ENCODE measurements around the gene F2.

F2 gene

DNA sequence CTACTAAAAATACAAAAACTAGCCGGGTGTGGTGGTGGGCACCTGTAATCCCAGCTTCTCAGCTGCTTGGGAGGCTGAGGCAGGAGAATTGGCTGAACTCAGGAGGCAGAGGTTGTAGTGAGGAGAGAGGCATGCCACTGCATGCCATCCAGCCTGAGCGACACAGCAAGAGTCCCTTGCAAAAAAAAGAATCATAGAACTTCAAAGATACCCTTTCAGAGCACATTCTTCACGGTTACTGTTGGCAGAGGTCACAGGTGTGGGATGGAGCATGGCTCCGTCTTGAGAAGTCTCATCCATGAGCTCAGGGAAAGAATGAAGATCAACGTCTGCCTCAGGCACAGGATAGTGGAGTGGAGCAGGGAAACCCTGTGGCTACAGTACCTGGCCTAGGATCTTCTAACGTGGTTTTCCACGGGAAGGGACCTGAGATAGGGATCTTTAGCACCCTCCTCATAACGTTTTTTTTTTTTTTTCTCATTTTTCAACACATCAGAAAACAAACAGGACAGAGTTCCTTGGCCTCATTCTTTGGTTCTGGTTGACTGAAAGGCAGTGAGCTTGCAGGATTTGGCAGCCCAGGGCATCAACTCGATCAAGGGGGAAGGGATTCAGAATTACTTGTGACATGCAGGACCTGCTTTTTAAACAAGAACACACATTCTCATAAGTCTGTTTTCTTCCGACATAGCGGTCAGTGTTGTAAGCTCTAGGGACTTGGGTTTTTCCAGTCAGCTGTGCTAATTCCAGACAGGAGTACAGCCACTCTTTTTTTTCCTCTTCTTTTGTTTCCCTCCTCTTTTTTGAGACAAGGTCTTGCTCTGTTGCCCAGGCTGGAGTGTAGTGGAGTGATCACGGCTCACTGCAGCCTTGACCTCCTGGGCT lies 22.8 kb downstream of the F2 start:
- Histone ChIP-seq H3K9ac (ENCODE audit: low read length) (no peak overlapping the region), H3K36me3 (ENCODE audit: control insufficient read depth, insufficient read depth, low read length) (peaks cover 13% of the 10 kb centered on the region), H3K4me3 (ENCODE audit: low read length) (no peak overlapping the region), H3K27ac (ENCODE audit: low read depth, low read length) (no peak overlapping the region), H3K4me1 (ENCODE audit: control insufficient read depth, insufficient read depth, low read length) (no peaks in the 10 kb centered on the region), H3K27me3 (ENCODE audit: control insufficient read depth, insufficient read depth, low read length) (no peaks in the 10 kb centered on the region)

DNA sequence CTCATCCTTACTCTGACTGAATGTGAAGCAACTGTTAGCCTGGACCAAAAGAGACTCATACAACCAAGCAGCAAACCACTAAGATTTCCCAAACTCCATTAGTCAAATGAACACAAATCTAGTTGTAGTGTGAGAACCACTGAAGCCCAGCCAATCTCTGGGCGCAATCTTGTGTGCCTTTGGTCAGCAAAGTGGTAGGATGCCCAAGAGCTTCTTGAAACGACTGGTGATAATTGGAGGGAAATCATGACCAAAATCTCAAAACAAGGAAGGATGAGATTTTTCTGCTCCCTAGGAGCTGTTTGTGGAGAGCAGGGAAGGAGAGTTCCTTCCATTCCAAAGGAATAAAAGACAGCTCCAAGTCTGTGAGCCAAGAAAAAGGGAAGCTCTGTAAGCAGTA lies 24.0 kb downstream of the F2 start:
- Histone ChIP-seq H3K4me3 (ENCODE audit: low read length) (no peak overlapping the region), H3K27ac (ENCODE audit: low read depth, low read length) (no peak overlapping the region), H3K9ac (ENCODE audit: low read length) (no peak overlapping the region), H3K27me3 (ENCODE audit: control insufficient read depth, insufficient read depth, low read length) (no peaks in the 10 kb centered on the region), H3K36me3 (ENCODE audit: control insufficient read depth, insufficient read depth, low read length) (peaks cover 16% of the 10 kb centered on the region), H3K4me1 (ENCODE audit: control insufficient read depth, insufficient read depth, low read length) (no peaks in the 10 kb centered on the region)

DNA sequence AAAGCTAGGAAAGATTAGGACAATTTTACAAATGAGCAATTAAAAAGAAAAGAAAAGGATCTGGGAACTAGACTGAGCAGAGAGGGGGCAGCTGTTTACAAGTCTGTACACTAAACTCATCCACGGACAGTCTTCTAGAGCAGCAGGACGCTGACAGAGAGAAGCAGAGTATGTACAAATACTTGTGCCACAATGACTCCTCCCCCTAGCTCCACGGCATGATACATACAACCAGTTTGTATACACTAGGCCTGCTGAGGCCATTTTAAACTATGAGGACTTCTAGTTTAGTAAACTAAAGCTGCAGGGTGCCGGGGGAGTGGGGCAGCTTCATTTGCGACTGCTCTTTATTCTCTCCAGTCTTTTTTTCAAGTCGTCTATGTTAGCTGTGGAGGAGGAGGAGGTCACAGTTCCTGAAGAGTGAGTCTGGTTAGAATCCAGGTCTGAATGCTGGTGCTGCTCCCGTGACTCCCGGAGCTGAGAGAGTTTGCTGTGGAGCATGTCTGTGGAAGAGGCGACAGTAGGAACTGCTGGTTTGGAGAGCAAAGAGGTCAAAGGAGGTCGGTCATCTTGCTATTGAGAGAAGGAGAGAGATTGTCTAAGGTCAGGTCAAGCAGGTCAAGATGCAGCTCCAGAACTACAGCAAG lies 24.8 kb downstream of the F2 start:
- no peak overlapping the region for H3K4me3 ChIP-seq (ENCODE audit: low read length)
- H3K4me1 ChIP-seq (ENCODE audit: control insufficient read depth, insufficient read depth, low read length), result no peaks in the 10 kb centered on the region
- no peak overlapping the region for H3K27ac ChIP-seq (ENCODE audit: low read depth, low read length)
- H3K36me3 ChIP-seq (ENCODE audit: control insufficient read depth, insufficient read depth, low read length), result peaks cover 16% of the 10 kb centered on the region
- no peaks in the 10 kb centered on the region for H3K27me3 ChIP-seq (ENCODE audit: control insufficient read depth, insufficient read depth, low read length)
- no peak overlapping the region for H3K9ac ChIP-seq (ENCODE audit: low read length)

DNA sequence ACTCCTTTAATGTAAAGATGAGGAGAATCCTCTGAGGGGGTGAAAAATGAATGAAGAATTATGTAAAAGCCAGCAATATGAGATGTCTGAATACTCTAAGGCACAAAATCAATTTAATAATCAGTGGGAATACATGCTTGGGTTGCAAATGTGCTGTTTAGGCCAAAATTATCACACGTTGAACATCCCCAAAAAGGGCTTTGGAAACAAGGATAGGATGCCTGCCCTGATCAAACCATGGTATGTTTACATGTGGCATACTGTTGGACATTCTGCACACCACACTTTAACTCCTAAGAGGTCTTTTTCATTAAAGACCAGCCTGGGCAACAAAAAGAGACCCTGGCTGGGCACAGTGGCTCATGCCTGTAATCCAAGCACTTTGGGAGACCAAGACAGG lies 26.3 kb downstream of the F2 start:
- Histone ChIP-seq H3K4me1 (ENCODE audit: control insufficient read depth, insufficient read depth, low read length) (no peaks in the 10 kb centered on the region), H3K27me3 (ENCODE audit: control insufficient read depth, insufficient read depth, low read length) (no peaks in the 10 kb centered on the region), H3K9ac (ENCODE audit: low read length) (no peak overlapping the region), H3K36me3 (ENCODE audit: control insufficient read depth, insufficient read depth, low read length) (peaks cover 21% of the 10 kb centered on the region), H3K4me3 (ENCODE audit: low read length) (no peak overlapping the region), H3K27ac (ENCODE audit: low read depth, low read length) (no peak overlapping the region)

DNA sequence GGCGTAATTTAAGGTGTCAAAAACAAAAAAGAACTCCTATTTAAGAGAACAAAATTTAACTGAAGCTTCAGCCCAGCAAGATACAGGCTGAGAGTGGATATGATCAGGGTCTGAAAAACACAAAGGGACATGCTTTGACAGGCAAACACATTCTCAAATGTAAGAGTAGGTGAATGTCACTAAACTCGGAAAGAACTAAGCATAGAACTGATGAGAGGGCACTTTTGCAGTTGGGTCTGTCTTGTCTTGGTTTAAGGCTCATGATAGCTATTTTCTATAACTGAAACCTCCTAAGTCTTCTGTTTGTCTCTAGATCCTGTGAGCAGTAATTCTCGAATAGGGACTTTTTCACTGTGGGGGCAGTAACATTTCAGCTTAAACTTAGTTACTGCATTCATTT lies 27.0 kb downstream of the F2 start:
- Histone ChIP-seq H3K36me3 (ENCODE audit: control insufficient read depth, insufficient read depth, low read length) (peaks cover 26% of the 10 kb centered on the region), H3K4me3 (ENCODE audit: low read length) (no peak overlapping the region), H3K9ac (ENCODE audit: low read length) (no peak overlapping the region), H3K4me1 (ENCODE audit: control insufficient read depth, insufficient read depth, low read length) (no peaks in the 10 kb centered on the region), H3K27ac (ENCODE audit: low read depth, low read length) (no peak overlapping the region), H3K27me3 (ENCODE audit: control insufficient read depth, insufficient read depth, low read length) (no peaks in the 10 kb centered on the region)

DNA sequence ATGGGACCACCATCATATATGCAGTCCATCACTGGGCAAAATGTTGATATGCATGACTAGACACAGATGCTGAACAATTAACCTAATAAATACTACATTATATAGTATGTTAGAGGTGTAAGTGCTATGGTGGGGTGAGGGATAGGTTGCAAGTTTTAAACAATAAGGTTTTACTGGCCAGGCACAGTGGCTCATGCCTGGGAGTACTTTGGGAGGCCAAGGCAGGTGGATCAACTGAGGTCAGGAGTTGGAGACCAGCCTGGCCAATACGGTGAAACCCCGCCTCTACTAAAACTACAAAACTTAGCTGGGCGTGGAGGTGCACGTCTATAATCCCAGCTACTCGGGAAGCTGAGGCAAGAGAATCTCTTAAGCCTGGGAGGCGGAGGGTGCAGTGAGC lies 28.1 kb downstream of the F2 start:
- H3K4me1 ChIP-seq (ENCODE audit: control insufficient read depth, insufficient read depth, low read length), result no peaks in the 10 kb centered on the region
- H3K27ac ChIP-seq (ENCODE audit: low read depth, low read length), result no peak overlapping the region
- H3K36me3 ChIP-seq (ENCODE audit: control insufficient read depth, insufficient read depth, low read length), result peaks cover 32% of the 10 kb centered on the region
- no peak overlapping the region for H3K4me3 ChIP-seq (ENCODE audit: low read length)
- no peaks in the 10 kb centered on the region for H3K27me3 ChIP-seq (ENCODE audit: control insufficient read depth, insufficient read depth, low read length)
- no peak overlapping the region for H3K9ac ChIP-seq (ENCODE audit: low read length)

DNA sequence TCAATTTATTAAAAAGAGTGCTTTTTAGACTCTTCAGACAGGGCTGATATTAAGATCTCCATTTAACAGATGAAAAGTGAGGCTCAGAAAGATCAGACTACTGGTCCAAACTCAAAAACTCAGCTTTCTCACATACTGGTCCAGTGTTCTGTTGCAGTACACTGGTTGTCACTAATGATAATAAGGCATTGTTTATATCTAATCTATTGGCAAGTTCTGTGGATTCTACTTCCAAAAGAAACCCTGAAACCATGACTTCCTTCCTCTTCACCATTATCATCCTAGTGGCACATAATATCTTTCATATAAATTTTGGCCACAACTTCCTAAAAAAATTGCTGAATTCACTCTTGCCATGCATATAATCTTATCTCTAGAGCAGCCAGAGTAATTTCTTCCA lies 36.9 kb downstream of the F2 start:
- Histone ChIP-seq H3K4me3 (ENCODE audit: low read length) (no peak overlapping the region), H3K4me1 (ENCODE audit: control insufficient read depth, insufficient read depth, low read length) (no peaks in the 10 kb centered on the region), H3K27ac (ENCODE audit: low read depth, low read length) (no peak overlapping the region), H3K27me3 (ENCODE audit: control insufficient read depth, insufficient read depth, low read length) (no peaks in the 10 kb centered on the region), H3K36me3 (ENCODE audit: control insufficient read depth, insufficient read depth, low read length) (peaks cover 38% of the 10 kb centered on the region), H3K9ac (ENCODE audit: low read length) (no peak overlapping the region)

DNA sequence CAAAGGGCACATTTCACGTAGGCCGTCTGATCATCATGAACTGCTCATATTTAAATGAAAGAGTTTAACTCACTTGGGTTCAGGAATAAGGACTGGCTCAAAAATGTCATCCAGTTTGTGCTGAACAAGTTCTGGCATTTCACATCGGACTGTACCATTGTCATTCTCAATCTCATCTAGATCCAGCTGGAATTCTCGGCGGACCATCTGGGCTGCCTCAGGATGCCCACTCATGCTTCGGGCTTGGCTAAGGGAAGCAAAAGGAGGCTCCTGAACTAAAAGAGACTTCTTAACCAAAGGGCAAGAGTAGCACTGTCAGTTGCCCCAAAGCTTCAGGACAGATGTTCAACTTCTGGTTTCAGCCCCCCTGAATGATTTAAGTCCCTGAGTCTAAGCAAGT lies 40.2 kb downstream of the F2 start:
- H3K4me1 ChIP-seq (ENCODE audit: control insufficient read depth, insufficient read depth, low read length), result no peaks in the 10 kb centered on the region
- no peak overlapping the region for H3K4me3 ChIP-seq (ENCODE audit: low read length)
- H3K27ac ChIP-seq (ENCODE audit: low read depth, low read length), result no peak overlapping the region
- H3K27me3 ChIP-seq (ENCODE audit: control insufficient read depth, insufficient read depth, low read length), result no peaks in the 10 kb centered on the region
- no peak overlapping the region for H3K9ac ChIP-seq (ENCODE audit: low read length)
- H3K36me3 ChIP-seq (ENCODE audit: control insufficient read depth, insufficient read depth, low read length), result peaks cover 41% of the 10 kb centered on the region

DNA sequence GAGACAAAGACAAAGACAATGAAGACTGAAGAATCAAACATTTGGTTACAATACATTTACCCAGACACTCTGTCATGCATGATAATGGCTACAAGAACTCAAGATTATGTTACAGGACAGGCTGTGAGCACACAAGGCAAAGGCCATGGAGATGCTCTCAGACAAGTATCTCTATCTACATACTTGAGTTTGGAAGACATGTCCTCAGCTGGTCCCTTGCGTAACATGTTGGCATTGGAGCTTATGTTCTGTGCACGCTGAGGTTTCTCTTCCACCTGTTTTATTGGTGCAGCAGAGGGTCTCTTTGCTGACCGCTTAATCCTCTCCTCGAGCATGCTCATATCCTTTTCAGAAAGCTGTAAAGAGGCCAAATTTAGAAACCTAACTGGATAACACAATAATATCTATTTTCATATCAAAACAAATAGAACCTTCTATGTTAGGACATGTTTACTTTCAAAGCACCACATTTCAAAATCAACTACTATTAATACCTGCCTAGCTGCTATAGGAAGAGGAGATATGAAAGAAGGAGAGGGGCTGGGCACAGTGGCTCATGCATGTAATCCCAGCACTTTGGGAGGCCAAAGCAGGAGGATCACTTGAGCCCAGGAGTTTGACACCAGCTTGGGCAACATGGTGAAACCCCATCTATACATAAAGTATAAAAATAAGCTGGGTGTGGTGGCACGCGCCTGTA lies 41.6 kb downstream of the F2 start:
- Histone ChIP-seq H3K4me1 (ENCODE audit: control insufficient read depth, insufficient read depth, low read length) (no peaks in the 10 kb centered on the region), H3K4me3 (ENCODE audit: low read length) (no peak overlapping the region), H3K36me3 (ENCODE audit: control insufficient read depth, insufficient read depth, low read length) (peaks cover 35% of the 10 kb centered on the region), H3K27ac (ENCODE audit: low read depth, low read length) (no peak overlapping the region), H3K9ac (ENCODE audit: low read length) (no peak overlapping the region), H3K27me3 (ENCODE audit: control insufficient read depth, insufficient read depth, low read length) (no peaks in the 10 kb centered on the region)

DNA sequence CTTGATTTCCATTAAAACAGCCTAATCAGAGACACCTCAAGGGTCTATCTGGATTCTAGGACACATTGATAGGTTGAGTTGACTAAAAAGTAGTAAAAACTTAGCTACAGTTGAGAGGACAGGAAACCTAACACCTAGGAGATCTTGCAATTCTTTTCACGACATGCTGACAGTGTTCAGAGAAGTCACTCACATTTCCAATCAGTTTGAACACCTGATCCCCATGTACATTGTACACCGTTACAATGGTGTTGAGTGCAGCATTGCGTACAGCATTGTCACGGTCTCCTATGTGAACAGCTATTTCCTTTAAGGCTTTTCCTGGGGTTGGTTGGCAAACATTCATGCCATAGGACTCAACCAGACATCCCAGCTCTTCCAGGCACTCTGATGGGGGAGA lies 42.8 kb downstream of the F2 start:
- Histone ChIP-seq H3K36me3 (ENCODE audit: control insufficient read depth, insufficient read depth, low read length) (peaks cover 35% of the 10 kb centered on the region), H3K27ac (ENCODE audit: low read depth, low read length) (no peak overlapping the region), H3K4me1 (ENCODE audit: control insufficient read depth, insufficient read depth, low read length) (no peaks in the 10 kb centered on the region)

DNA sequence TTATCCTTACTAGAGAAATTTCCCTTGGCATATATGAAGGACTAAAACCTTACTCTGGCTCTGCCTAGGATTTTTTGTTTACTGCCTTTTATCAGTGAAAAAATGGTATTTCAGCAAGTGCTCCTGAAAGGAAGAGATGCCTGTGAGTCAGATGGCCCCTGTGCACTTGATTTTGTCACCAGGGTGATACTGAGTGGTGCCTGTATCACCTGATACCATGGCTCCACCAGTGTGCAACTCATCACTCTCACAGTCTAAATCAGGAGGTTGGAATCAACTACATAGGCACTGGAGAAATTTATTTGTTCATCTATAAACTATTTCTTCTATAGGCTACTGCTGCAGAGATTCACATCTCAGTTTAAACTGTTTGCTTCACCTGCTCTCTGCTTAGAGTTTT lies 43.2 kb downstream of the F2 start:
- H3K36me3 ChIP-seq (ENCODE audit: control insufficient read depth, insufficient read depth, low read length), result peaks cover 35% of the 10 kb centered on the region
- no peak overlapping the region for H3K27ac ChIP-seq (ENCODE audit: low read depth, low read length)
- H3K27me3 ChIP-seq (ENCODE audit: control insufficient read depth, insufficient read depth, low read length), result no peaks in the 10 kb centered on the region
- H3K4me1 ChIP-seq (ENCODE audit: control insufficient read depth, insufficient read depth, low read length), result no peaks in the 10 kb centered on the region
- no peak overlapping the region for H3K4me3 ChIP-seq (ENCODE audit: low read length)
- H3K9ac ChIP-seq (ENCODE audit: low read length), result no peak overlapping the region

More for the DNA sequence above, 42.8 kb downstream of the F2 start:
- no peak overlapping the region for H3K4me3 ChIP-seq (ENCODE audit: low read length)
- H3K27me3 ChIP-seq (ENCODE audit: control insufficient read depth, insufficient read depth, low read length), result no peaks in the 10 kb centered on the region
- H3K9ac ChIP-seq (ENCODE audit: low read length), result no peak overlapping the region

DNA sequence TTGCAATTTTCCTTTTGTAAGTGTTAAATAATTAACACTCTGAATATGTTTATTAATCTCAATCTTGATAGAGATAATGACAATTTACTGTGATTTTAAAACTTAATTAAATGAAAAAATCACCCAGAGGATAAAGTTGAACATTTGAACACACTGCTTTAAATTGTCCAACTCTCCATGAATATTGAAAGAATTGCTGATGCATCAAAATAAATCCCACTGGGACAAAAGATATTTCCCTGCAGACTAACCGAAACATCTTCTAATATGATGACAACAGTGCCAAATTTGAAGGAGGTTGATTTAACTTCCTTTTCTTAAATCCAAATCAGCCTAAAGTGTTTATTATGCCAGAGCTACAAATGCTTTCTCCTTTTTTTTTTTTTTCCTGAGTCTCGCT lies 47.6 kb downstream of the F2 start:
- Histone ChIP-seq H3K4me3 (ENCODE audit: low read length) (no peak overlapping the region), H3K9ac (ENCODE audit: low read length) (no peak overlapping the region), H3K4me1 (ENCODE audit: control insufficient read depth, insufficient read depth, low read length) (no peaks in the 10 kb centered on the region), H3K27me3 (ENCODE audit: control insufficient read depth, insufficient read depth, low read length) (no peaks in the 10 kb centered on the region), H3K36me3 (ENCODE audit: control insufficient read depth, insufficient read depth, low read length) (peaks cover 23% of the 10 kb centered on the region), H3K27ac (ENCODE audit: low read depth, low read length) (no peak overlapping the region)

Data from rectal smooth muscle tissue (tissue), 1 donor.